SK-N-SH (cell line): Measurements from ENCODE around the gene FAM149A. TPM values are rescaled to one million over a fixed set of nuclear protein-coding genes. Genes with fewer than 3 reads are reported as not detected.

Experiments used
- CTCF ChIA-PET: fragments of 300-600, 350-600 bp; formaldehyde crosslinking; extraction: SDS; loops from one replicate; lab custom pipeline; 2021; lab: Yijun Ruan, JAX
- POLR2A ChIA-PET: fragments of 350-600 bp; sonication (Branson Sonifier 250); formaldehyde crosslinking; extraction: SDS; loops from one replicate; lab custom pipeline; 2020; ENCODE audit warnings: antibody characterized with exemption, inconsistent platforms; lab: Yijun Ruan, JAX
- DNase-seq: peaks from one replicate; pipeline ENCODE4 v3.0.0; 2012
- H2AFZ ChIP-seq: fragments of 200-600 bp; sonication (generic); 2 replicates; pipeline ENCODE4 v1.8.1; 2016; ENCODE audit warnings: antibody characterized with exemption, mild to moderate bottlenecking, low read depth
- H3F3A ChIP-seq: fragments of 200-600 bp; sonication (generic); replicated peaks from 2 replicates; pipeline ENCODE3; 2016; ENCODE audit warnings: antibody characterized with exemption, mild to moderate bottlenecking; ENCODE audit not compliant: insufficient read depth
- H3K27ac ChIP-seq, 2 experiments: fragments of 200-500 bp in 1 of 2; fragments of 200-600 bp in 1 of 2; sonication (Bioruptor generic) in 1 of 2; sonication (generic), shearing (Covaris generic) in 1 of 2; 2 replicates each; pipeline versions ENCODE4 v1.5.1 to v1.6.1; 2014 to 2016; ENCODE audit warnings: low read depth in 2 of 2, inconsistent platforms in 1 of 2, low read length in 1 of 2, mild to moderate bottlenecking in 1 of 2, mixed read lengths in 1 of 2
- H3K27me3 ChIP-seq: fragments of 200-600 bp; sonication (generic), shearing (Covaris generic); 2 replicates; pipeline ENCODE4 v1.6.1; 2016; ENCODE audit warnings: mixed run types; ENCODE audit not compliant: insufficient read depth
- H3K36me3 ChIP-seq, 2 experiments: fragments of 200-500 bp in 1 of 2; fragments of 200-600 bp in 1 of 2; sonication (Bioruptor generic) in 1 of 2; sonication (generic) in 1 of 2; replicated peaks in 1 of 2; 2 replicates each; pipeline versions ENCODE3 to v1.5.1; 2014 to 2016; ENCODE audit warnings: low read length in 1 of 2, mild to moderate bottlenecking in 1 of 2; ENCODE audit not compliant: insufficient read depth in 2 of 2, control insufficient read depth in 1 of 2
- H3K4me1 ChIP-seq, 2 experiments: fragments of 200-500 bp in 1 of 2; fragments of 200-600 bp in 1 of 2; sonication (Bioruptor generic) in 1 of 2; sonication (generic), shearing (Covaris generic) in 1 of 2; 2 replicates each; pipeline versions ENCODE4 v1.5.1 to v1.6.1; 2014 to 2016; ENCODE audit warnings: low read depth in 1 of 2, low read length in 1 of 2, mixed run types in 1 of 2; ENCODE audit not compliant: insufficient read depth in 2 of 2, control insufficient read depth in 1 of 2
- H3K4me2 ChIP-seq: fragments of 200-600 bp; sonication (generic), shearing (Covaris generic); 2 replicates; pipeline ENCODE4 v1.6.1; 2017; ENCODE audit warnings: mixed run types
- H3K4me3 ChIP-seq, 2 experiments: fragments of 200-500 bp in 1 of 2; fragments of 200-600 bp in 1 of 2; sonication (Bioruptor generic) in 1 of 2; sonication (generic), shearing (Covaris generic) in 1 of 2; 2 replicates each; pipeline versions ENCODE4 v1.5.1 to v1.8.1; 2014 to 2016; ENCODE audit warnings: low read depth in 2 of 2, inconsistent platforms in 1 of 2, low read length in 1 of 2, mild to moderate bottlenecking in 1 of 2, mixed read lengths in 1 of 2, moderate library complexity in 1 of 2
- H3K79me2 ChIP-seq: fragments of 200-600 bp; sonication (generic); 2 replicates; pipeline ENCODE4 v1.8.1; 2017; ENCODE audit warnings: mild to moderate bottlenecking; ENCODE audit not compliant: insufficient read depth
- H3K9ac ChIP-seq: fragments of 200-600 bp; sonication (generic); 2 replicates; pipeline ENCODE4 v1.6.1; 2017; ENCODE audit warnings: mixed run types
- H3K9me2 ChIP-seq: fragments of 200-600 bp; sonication (generic); 2 replicates; pipeline ENCODE4 v1.6.1; 2017; ENCODE audit warnings: mixed run types
- H3K9me3 ChIP-seq: fragments of 200-600 bp; sonication (generic); 2 replicates; pipeline ENCODE4 v1.6.1; 2017; ENCODE audit warnings: mixed run types, mild to moderate bottlenecking, moderate library complexity
- H4K20me1 ChIP-seq: fragments of 200-600 bp; sonication (generic); 2 replicates; pipeline ENCODE4 v1.6.1; 2017; ENCODE audit warnings: mild to moderate bottlenecking, mixed run types; ENCODE audit not compliant: insufficient read depth
- EZH2phosphoT487 ChIP-seq: fragments of 200-600 bp; sonication (generic); IDR thresholded peaks from 2 replicates; pipeline ENCODE4 v1.6.1; 2017; ENCODE audit warnings: low read depth, mixed run types, mild to moderate bottlenecking, antibody characterized with exemption, moderate library complexity, borderline replicate concordance
- FOXM1 ChIP-seq: IDR thresholded peaks from 2 replicates; pipeline ENCODE4 v1.4.0; 2012; ENCODE audit warnings: low read depth, mild to moderate bottlenecking
- GABPA ChIP-seq: IDR thresholded peaks from 2 replicates; pipeline ENCODE4 v1.4.0; 2012; ENCODE audit warnings: low read depth, mild to moderate bottlenecking
- GATA2 ChIP-seq: sonication (generic); formaldehyde crosslinking; IDR thresholded peaks from 2 replicates; pipeline ENCODE4 v1.5.0; 2020; ENCODE audit warnings: mild to moderate bottlenecking, missing genetic modification reagents
- JUND ChIP-seq: IDR thresholded peaks from 2 replicates; pipeline ENCODE4 v1.4.0; 2012
- RAD21 ChIP-seq: IDR thresholded peaks from 2 replicates; pipeline ENCODE4 v1.6.1; 2012; ENCODE audit warnings: mild to moderate bottlenecking, low read length
- REST ChIP-seq: IDR thresholded peaks from 2 replicates; pipeline ENCODE4 v1.6.1; 2012; ENCODE audit warnings: mild to moderate bottlenecking, low read depth, low read length, moderate library complexity
- RXRA ChIP-seq: IDR thresholded peaks from 2 replicates; pipeline ENCODE4 v1.4.0; 2012; ENCODE audit warnings: low read depth, mild to moderate bottlenecking, borderline replicate concordance
- SIN3A ChIP-seq: IDR thresholded peaks from 2 replicates; pipeline ENCODE4 v1.6.1; 2012; ENCODE audit warnings: low read depth, mild to moderate bottlenecking, low read length, moderate library complexity, borderline replicate concordance
- SMC3 ChIP-seq: IDR thresholded peaks from 2 replicates; pipeline ENCODE4 v1.6.1; 2012; ENCODE audit warnings: low read depth, low read length, improper control_type of control experiment
- USF1 ChIP-seq: IDR thresholded peaks from 2 replicates; pipeline ENCODE4 v1.4.0; 2012; ENCODE audit warnings: low read depth, borderline replicate concordance
- YY1 ChIP-seq: IDR thresholded peaks from 2 replicates; pipeline ENCODE4 v1.4.0; 2012; ENCODE audit warnings: low read depth, mild to moderate bottlenecking
- WGBS: methylation state at CpG from one replicate; pipeline ENCODE4 v1.1.6; 2017; ENCODE audit warnings: low lambda C conversion rate; 5-methylcytosine and 5-hydroxymethylcytosine counted together
- polyA plus RNA-seq, 3 experiments: library from polyadenylated mRNA; depleted of rRNA; stranded (reverse); fragments of >200 nt; gene quantifications; 2 replicates each; pipeline ENCODE4 v1.2.3, GENCODE V29; 2012

Gene FAM149A
- polyA plus RNA-seq, 1 of the 3 experiments (the other 2 are of a cell fraction): 0.38 TPM

GRCh38 chr4:186158021-186158813 lies 53.7 kb downstream of the FAM149A start (continued):
- no peak for TF ChIP-seq SIN3A
- no peak for TF ChIP-seq RXRA
- no peak for TF ChIP-seq EZH2phosphoT487
- no peak for TF ChIP-seq RAD21
- TF ChIP-seq, all 33 proteins: peak for 0

GRCh38 chr4:186158966-186159365 lies 54.5 kb downstream of the FAM149A start:
- Histone ChIP-seq H2AFZ (no peak overlapping the region), H3K9me3 (no peaks in the 10 kb centered on the region), H3K9me2 (no peaks in the 10 kb centered on the region), H3K9ac (no peak overlapping the region), H3K27me3 (no peaks in the 10 kb centered on the region), H3K4me1 (no peaks in the 10 kb centered on the region), H3K79me2 (no peaks in the 10 kb centered on the region), H3K36me3 (no peaks in the 10 kb centered on the region), H4K20me1 (no peaks in the 10 kb centered on the region), H3K27ac (no peak overlapping the region), H3F3A (no peaks in the 10 kb centered on the region), H3K4me2 (no peak overlapping the region), H3K4me3 (no peak overlapping the region)
- 73% methylated on average over 5 of the region's 5 CpGs for WGBS
- ChIA-PET POLR2A (no interaction called here), CTCF (interaction anchor here (1.2 kb wide), 1 partner anchor 121 kb away, joined by 3 read pairs; no protein-coding TSS in a partner anchor)
- no peak for DNase-seq
- TF ChIP-seq FOXM1: no peak
- no peak for TF ChIP-seq REST
- TF ChIP-seq GATA2 (CRISPR knock-in tag): no peak
- TF ChIP-seq RXRA: no peak
- TF ChIP-seq JUND: no peak
- TF ChIP-seq SMC3: no peak
- no peak for TF ChIP-seq GABPA
- no peak for TF ChIP-seq YY1
- TF ChIP-seq USF1: no peak
